ENCODE results near the gene CIZ1.
"Not testable (repeated sequence)": the region's sequence is repeated elsewhere in the genome, so short reads cannot be mapped to it uniquely, and the experiment has no call there.

Gene CIZ1

DNA sequence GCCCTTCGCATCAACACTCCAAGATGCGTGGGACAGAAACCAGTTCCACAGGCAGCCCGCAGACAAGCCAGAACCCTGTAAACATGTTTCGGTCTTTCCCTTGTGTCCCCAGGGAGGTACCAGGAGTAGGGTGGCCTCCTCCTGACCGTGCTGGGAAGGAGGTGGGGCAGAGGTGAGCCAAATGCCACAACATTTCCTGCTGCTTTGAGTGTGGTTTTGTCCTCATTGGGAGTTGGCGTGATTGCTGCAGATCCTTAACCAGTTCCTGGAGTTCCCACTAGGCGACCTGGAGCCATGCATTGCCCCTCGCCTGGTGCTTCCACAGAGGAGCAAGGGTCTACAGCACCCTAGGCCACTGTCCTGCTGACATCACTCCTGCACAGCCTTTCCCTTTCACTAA, 55.8 kb downstream of the CIZ1 start:
- Mint-ChIP-seq H3K4me1 (peaks cover 16% of the 10 kb centered on the region), H3K27me3 (peaks cover 35% of the 10 kb centered on the region)
- not testable (repeated sequence) for H3K27ac Mint-ChIP-seq, DNase-seq, ATAC-seq, H3K4me3 Mint-ChIP-seq, H3K9me3 Mint-ChIP-seq

DNA sequence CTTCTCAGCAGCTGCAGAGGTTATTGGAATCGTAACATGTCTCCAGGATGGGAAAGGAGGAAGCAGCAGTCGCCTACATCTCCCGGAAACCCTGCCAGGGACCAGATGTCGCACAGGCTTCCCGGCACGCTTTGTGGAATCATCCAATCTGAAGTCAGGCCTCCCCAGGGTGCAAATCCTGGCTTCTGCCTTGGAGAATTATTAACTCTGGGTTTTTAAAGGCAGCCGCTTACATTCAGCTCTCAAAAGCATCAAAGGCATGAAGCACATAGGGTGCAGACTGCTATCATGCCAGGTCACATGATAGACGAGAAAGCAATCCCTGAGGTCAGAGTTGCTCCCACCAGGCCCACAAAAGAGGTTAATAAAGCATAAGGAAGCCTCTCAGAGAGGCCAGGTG, 59.2 kb downstream of the CIZ1 start:
- ATAC-seq, H3K4me3 Mint-ChIP-seq, DNase-seq, H3K27ac Mint-ChIP-seq, H3K9me3 Mint-ChIP-seq: not testable (repeated sequence)
- Mint-ChIP-seq H3K4me1 (peaks cover 35% of the 10 kb centered on the region), H3K27me3 (peaks cover 35% of the 10 kb centered on the region)

DNA sequence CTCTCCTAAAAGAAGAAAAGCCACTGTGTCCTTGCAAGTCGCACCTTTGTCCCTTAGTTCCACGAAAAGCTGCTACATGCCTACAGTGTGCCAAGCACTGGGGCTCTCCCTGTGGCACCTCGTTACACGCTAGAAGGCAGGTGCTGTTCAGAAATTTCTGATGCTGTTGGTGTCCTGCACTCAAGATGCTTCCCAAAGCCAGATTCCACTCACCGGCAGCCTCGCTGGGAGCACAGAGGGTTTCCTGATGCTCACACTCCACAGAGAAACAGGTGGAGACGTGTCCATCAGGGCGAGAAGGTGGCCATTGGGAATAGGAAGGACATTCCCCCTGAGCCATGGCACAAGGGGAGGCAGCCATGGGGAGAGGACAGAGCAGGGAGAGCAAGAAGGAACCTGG, 60.0 kb downstream of the CIZ1 start:
- DNase-seq, ATAC-seq, H3K9me3 Mint-ChIP-seq, H3K4me3 Mint-ChIP-seq, H3K27ac Mint-ChIP-seq: not testable (repeated sequence)
- Mint-ChIP-seq H3K4me1 (peaks cover 43% of the 10 kb centered on the region), H3K27me3 (peaks cover 35% of the 10 kb centered on the region)

DNA sequence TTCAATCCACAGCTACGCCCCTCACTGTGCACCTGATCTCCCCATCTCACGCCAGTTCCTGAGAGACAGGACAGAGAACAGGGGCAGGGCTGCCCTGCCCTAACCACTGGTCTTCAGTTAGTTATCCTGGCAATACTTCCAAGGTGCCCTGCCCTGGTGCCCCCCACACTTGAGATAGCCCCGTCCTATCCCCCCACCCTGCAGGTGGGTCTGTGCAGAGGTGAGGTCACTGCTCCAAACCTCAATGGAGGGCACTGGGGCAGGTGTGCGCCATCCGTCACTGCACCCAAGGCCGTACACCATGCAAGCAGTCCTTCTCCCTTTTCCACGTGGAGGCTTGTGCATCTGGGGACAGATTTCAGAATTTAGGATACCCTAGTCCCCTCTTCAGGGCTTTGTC, 60.7 kb downstream of the CIZ1 start:
- not testable (repeated sequence) for H3K4me3 Mint-ChIP-seq, H3K27ac Mint-ChIP-seq, H3K9me3 Mint-ChIP-seq, DNase-seq, ATAC-seq
- Mint-ChIP-seq H3K4me1 (peaks cover 45% of the 10 kb centered on the region), H3K27me3 (peaks cover 30% of the 10 kb centered on the region)

DNA sequence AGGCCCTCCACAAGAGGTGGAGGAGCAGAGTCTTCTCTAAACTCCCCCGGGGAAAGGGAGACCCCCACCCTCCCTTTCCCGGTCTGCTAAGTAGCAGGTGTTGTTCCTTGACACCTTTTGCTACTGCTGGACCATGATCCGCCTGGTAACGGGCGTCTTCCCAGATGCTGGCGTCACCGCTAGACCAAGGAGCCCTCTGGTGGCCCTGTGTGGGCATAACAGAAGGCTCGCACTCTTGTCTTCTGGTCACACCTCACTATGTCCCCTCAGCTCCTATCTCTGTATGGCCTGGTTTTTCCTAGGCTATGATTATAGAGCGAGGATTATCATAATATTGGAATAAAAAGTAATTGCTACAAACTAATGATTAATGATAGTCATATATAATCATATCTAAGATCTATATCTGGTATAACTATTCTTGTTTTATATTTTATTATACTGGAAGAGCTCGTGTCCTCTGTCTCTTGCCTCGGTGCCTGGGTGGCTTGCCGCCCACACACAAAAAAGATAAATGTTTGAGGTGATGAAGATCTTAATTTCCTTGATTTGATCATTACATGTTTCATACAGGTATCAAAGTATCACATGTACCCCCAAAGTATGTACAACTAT, 61.3 kb downstream of the CIZ1 start:
- H3K4me3 Mint-ChIP-seq, H3K27ac Mint-ChIP-seq: not testable (repeated sequence)
- H3K4me1 Mint-ChIP-seq: peaks cover 47% of the 10 kb centered on the region

DNA sequence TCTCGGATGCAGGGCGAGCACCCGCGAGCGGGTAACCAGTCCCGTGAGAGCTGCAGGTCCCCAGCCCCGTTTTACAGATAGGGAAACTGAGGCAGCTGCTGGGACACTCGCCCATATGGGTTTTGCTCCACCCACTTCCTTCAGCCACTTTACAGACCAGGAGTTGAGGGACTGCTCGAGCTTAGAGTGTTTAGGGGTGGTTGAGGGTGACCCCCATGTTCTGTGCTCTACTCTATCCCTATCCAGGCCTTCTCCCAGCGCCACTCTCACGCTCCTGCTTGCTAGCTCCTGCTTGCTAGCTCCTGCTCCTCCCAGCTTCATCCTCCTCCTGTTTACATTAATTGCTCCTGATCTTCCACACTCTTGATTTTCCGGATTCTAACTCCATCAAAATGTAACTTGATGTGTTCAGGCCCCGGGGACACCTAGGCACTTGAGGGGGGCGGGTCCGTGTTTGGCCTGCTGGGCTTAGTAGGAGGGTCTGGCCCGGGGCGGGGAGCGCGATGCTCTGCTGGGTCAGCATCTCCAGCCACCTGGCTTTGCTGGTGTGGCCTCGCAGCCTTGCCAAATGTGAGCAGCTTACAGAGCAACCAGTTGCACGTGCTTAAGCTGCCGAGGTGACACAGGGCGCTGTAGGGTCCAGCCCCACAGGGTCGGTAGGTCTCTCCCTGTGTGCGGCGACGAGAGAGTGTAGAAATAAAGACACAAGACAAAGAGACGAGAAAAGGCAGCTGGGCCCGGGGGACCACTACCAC, 62.4 kb downstream of the CIZ1 start:
- no peak overlapping the region for H3K27ac Mint-ChIP-seq
- no peaks in the 10 kb centered on the region for H3K9me3 Mint-ChIP-seq
- DNase-seq (no peak), ATAC-seq (no peak)
- H3K4me1 Mint-ChIP-seq: peaks cover 51% of the 10 kb centered on the region
- peak overlapping the region; percentile 98 to 99 for H3K4me3 Mint-ChIP-seq
- H3K27me3 Mint-ChIP-seq: peaks cover 20% of the 10 kb centered on the region

More for the DNA sequence above, 61.3 kb downstream of the CIZ1 start:
- not testable (repeated sequence) for H3K9me3 Mint-ChIP-seq, ATAC-seq
- H3K27me3 Mint-ChIP-seq: peaks cover 28% of the 10 kb centered on the region
- peak; percentile 41 to 62 for DNase-seq

DNA sequence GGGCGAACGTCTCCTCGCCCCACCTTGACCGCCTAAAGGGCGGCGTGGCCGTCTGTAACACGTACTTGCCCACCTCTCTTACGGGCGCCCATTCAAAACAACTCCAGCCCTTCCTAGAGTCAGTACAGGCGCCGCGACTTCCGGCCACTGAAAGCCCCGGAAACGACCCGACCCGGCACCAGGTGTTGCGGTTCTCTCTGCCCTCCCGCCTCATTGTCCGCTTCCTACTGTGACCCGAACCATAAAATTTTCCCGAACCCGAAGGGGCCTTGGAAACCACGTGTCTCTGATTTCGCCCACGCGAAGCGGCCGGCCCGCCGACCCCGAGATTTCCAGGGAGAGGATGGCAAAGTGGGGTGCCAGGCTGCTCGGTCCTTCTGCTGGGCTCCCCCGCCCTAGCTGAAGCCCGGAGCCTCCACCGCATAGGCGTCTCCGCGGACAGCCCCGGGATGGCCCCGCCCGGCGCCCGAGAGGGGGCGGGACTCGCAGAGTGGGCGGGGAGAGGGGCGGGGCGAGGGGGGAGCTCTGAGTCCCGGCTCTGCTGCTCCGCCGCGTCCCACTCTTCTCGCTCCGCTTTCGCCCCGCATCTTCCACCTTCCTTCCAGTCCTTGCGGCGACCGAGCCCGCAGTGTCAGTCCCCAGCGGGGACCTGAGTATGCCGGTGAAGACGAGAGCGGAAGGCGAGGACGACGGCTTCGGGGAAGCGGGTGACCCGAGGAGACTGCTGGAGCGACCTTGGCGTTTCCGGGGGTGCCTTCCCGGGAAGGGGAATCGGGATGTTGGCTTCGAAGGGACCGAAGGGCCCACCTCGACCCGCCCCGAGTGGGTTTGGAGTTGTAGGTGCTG, 63.2 kb downstream of the CIZ1 start:
- Mint-ChIP-seq H3K27ac (peak overlapping the region; percentile 98 to 100), H3K4me1 (peaks cover 47% of the 10 kb centered on the region), H3K27me3 (peaks cover 12% of the 10 kb centered on the region), H3K4me3 (peak overlapping the region; percentile 98 to 99), H3K9me3 (no peaks in the 10 kb centered on the region)
- peak; percentile 88 for ATAC-seq
- peak; percentile 91 for DNase-seq

DNA sequence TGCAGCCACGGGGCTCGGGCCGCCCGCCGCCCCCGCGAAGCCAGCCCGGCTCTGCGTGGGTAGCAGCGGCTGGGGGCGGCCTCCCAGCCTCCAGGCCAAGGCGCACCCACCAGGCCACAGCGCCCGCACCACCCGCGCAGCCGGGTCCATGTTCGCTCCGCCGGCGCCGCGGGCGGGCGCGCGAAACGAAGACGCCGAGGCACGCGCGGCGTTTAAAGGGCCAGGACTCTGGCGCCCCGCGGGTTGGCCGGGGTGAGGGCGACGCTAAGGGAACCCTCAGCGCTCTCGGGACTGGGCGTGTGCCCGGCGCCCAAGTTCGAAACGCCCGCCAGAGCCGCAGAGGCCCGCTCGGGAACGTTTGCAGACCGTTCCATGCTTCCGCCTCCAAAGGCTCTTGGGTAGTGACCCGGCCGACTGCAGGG, 63.8 kb downstream of the CIZ1 start, which contains the start of gene PTGES2:
TSS of gene PTGES2 (minus strand) at position 162 of the 422 bp plus-strand sequence. CDS start at position 150, 12 bp downstream.
- ATAC-seq (peak; percentile 82), DNase-seq (peak; percentile 85)
- peaks cover 6% of the 10 kb centered on the region for H3K27me3 Mint-ChIP-seq
- peak within 1 kb of the TSS; percentile 98 to 100 for H3K27ac Mint-ChIP-seq
- peaks cover 44% of the 10 kb centered on the region for H3K4me1 Mint-ChIP-seq
- peak within 1 kb of the TSS; percentile 98 to 99 for H3K4me3 Mint-ChIP-seq
- no peaks in the 10 kb centered on the region for H3K9me3 Mint-ChIP-seq

DNA sequence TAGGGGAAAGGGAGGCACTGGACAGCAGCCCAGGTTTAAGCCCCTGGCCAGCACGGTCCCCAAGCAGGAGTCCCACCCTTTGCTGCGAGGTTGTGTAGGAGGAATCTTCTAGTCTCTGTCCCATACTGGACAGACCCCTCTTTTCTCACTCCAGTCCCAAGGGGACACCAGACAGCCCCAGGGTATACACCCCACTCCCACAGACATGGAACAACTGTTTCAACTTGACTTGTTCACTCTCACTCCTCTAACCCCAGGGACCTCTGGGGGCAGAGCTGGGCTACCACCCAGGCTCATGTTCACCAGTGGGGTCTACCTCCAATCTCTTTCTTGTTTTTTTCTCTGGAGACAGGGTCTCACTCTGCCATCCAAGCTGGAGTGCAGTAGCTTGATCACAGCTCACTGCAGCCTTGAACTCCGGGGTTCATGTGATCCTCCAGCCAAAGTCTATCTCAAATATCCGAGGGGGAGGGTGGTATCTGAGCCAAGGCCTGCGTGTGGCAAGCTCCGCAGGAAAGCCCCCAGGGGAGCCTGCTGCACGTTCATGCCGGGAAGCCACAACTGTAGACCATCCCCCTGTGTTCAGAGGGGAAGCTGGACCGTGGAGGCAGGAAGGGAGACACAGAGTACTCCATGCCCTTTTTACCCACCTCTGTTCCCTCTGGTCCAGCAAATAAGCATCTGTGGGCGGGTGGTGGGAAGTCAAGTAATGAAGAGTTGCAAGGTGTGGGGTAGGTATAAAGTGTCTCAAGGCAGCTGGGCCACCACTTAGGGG, 65.6 kb downstream of the CIZ1 start:
- Mint-ChIP-seq H3K9me3 (no peaks in the 10 kb centered on the region), H3K4me1 (peaks cover 44% of the 10 kb centered on the region), H3K27me3 (no peaks in the 10 kb centered on the region), H3K4me3 (peak overlapping the region; percentile 98 to 99), H3K27ac (peak overlapping the region in 1 of 2 donors; percentile 55)
- DNase-seq (no peak), ATAC-seq (no peak)

DNA sequence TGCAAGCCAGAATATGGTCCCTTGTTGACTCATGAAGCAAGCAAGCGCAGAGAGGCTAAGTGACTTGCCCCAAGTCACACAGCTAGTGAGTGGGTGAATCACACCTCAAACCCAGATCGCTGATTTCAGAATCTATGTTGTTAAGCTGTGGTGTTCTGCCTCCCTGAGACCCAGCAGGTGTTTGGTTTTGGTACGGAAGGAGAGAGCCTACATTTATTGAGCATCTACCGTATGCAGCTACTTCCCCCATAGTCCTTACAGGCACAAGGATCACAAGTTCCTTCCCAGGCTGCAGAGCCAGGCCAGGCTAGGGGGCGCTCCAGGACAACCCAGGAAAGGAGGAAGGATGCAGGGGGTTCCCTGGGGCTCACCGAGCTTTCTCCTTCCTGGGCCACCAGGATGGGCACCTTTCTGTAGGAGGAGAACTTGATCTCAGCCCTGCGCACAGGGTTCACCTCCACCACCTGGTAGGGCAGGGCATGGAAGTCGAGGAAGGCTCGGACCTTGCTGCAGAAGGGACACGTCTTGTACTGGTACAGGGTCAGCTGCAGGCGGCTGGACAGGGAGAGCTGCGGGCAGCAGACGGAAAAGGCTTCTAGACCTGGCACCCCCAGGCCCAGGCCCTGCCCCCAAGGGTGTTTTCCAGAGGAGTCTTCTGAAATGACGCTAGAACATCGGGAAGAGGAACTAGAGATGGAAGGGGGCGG, 66.3 kb downstream of the CIZ1 start:
- H3K9me3 Mint-ChIP-seq: no peaks in the 10 kb centered on the region
- H3K4me1 Mint-ChIP-seq: peaks cover 44% of the 10 kb centered on the region
- no peaks in the 10 kb centered on the region for H3K27me3 Mint-ChIP-seq
- DNase-seq (peak in 1 of 2 donors; percentile 50), ATAC-seq (no peak)
- H3K4me3 Mint-ChIP-seq: peak overlapping the region; percentile 19 to 20
- peak overlapping the region in 1 of 2 donors; percentile 61 for H3K27ac Mint-ChIP-seq

DNA sequence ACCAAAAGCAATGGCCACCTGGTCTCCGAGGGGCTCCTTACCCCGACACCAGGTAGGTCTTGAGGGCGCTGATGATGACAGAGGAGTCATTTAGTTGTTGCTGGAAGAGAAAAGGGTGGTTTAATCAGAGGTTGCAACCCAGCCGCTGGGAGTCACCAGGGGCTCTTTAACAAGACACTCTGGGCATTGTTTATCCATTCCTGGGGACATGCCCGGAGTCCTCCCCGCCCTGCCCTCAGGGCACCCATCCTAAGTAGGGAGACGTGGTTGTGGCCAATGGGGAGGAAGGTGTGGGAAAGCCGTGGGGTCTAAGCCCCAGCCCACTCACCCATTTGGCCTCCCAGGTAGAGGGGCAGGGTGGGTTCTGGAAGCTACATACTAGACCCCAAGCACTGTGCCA, 66.9 kb downstream of the CIZ1 start:
- no peak overlapping the region for H3K4me3 Mint-ChIP-seq
- H3K4me1 Mint-ChIP-seq: peaks cover 41% of the 10 kb centered on the region
- no peaks in the 10 kb centered on the region for H3K9me3 Mint-ChIP-seq
- no peaks in the 10 kb centered on the region for H3K27me3 Mint-ChIP-seq
- ATAC-seq: no peak
- no peak for DNase-seq
- no peak overlapping the region for H3K27ac Mint-ChIP-seq

DNA sequence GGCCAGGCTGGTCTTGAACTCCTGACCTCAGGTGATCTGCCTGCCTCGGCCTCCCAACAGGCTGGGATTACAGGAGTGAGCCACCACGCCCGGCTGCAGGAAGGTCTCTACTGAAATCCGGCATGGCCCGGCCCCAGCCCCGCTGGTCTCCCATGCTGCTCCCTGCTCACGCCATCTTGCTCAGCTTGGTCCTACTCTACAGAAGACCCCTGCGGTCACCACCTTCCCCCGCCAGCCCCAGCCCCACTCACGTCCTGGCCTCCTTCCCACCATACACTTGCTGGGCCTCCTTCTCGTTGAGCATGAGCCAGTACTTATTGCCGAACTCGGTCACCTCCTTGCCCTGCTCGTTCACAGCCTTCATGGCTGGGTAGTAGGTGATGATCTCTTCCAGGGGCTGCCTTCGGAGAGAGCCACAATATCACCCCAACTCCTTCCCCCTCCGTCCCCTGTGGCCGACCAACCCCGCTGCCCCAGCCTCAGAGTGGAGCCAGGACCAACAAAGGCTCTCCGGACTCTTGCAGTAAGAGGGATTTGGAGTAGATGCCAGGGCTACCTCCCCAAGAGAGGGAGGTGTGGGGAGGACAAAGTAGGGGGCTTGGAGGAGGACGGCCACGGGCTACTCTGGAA, 67.8 kb downstream of the CIZ1 start:
- H3K27ac Mint-ChIP-seq: peak overlapping the region in 1 of 2 donors; percentile 30
- peaks cover 34% of the 10 kb centered on the region for H3K4me1 Mint-ChIP-seq
- no peaks in the 10 kb centered on the region for H3K27me3 Mint-ChIP-seq
- H3K9me3 Mint-ChIP-seq: no peaks in the 10 kb centered on the region
- no peak for DNase-seq
- no peak for ATAC-seq
- H3K4me3 Mint-ChIP-seq: no peak overlapping the region

DNA sequence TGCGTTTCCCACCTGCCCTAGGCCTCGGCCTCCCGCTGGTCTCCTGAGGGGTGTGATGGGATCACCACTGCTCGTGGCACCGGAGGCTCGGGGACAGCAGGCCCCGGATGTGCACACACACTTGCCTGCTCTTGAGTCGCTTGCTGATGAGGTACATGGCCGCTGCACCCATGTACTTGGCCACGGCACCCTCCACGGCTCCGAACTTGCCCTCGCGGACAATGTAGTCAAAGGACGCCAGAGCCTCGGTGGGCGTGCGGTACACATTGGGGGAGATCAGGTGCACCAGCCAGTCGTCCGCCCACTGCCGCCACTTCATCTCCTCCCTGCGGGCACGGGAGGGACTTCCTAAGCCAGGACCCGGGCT, 68.6 kb downstream of the CIZ1 start:
- Mint-ChIP-seq H3K27me3 (no peaks in the 10 kb centered on the region), H3K27ac (no peak overlapping the region), H3K4me1 (peaks cover 34% of the 10 kb centered on the region), H3K9me3 (no peaks in the 10 kb centered on the region), H3K4me3 (no peak overlapping the region)
- DNase-seq (no peak), ATAC-seq (no peak)

Data from stimulated activated naive CD8-positive, alpha-beta T cell treated with anti-CD3 and anti-CD28 coated beads, Interleukin-15, amount 100 ng/mL, for 72 hours (primary cell).